ENCODE results near the gene HOOK2.

Gene HOOK2

DNA sequence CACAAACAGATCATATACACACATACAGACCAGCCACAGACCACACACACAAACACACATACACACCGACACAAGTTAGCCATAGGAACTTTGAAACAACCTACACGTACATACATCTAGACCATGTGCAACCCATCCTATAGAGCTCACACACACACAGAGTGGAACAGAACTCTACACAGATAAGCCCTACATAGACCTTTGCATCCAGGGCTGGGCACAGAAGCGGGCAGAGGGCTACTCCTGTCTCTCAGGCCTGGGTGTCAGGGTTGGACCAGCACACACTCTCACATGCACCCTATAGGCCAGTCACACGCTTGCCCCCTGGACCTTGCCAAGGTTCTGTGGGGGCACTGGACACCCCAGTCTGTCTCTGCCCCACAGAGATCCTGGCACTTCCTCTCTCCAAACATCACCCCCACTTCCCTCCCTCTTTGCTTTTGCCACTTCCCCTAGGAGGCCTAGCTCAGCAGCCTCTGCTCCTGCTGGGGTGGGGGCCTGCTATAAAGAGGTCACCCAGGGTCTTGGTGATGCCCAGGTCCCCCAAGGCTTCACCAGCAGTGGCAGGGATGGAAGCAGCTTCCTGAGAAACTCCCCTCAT is 10.2 kb upstream of the HOOK2 start:
- TF ChIP-seq, protein P1, sequence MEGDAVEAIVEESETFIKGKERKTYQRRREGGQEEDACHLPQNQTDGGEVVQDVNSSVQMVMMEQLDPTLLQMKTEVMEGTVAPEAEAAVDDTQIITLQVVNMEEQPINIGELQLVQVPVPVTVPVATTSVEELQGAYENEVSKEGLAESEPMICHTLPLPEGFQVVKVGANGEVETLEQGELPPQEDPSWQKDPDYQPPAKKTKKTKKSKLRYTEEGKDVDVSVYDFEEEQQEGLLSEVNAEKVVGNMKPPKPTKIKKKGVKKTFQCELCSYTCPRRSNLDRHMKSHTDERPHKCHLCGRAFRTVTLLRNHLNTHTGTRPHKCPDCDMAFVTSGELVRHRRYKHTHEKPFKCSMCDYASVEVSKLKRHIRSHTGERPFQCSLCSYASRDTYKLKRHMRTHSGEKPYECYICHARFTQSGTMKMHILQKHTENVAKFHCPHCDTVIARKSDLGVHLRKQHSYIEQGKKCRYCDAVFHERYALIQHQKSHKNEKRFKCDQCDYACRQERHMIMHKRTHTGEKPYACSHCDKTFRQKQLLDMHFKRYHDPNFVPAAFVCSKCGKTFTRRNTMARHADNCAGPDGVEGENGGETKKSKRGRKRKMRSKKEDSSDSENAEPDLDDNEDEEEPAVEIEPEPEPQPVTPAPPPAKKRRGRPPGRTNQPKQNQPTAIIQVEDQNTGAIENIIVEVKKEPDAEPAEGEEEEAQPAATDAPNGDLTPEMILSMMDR (IDR thresholded peaks at IDR 0.05): no peak

DNA sequence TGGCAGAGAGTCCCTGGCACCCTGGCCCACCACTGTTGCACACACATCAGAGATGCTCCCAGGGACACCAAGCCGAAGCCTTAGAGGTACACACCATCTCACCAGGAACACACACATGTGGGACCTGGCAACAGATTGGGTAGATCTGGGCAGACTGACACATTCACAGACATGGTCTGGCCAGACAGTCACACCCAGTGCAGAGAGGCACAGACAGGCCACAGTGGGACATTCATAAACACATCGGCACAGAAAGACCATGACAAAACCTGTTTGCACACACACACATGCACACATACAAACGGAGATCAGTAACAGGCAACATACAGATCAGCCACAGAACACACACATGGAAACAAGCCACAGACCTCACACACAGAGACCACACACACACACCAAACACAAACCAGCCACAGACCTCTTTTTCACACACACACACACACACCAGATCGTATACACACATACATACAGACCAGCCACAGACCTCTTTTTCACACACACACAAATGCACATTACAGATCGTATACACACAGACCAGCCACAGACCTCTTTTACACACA is 9.6 kb upstream of the HOOK2 start:
- TF ChIP-seq, protein P1 (IDR thresholded peaks at IDR 0.05): no peak

DNA sequence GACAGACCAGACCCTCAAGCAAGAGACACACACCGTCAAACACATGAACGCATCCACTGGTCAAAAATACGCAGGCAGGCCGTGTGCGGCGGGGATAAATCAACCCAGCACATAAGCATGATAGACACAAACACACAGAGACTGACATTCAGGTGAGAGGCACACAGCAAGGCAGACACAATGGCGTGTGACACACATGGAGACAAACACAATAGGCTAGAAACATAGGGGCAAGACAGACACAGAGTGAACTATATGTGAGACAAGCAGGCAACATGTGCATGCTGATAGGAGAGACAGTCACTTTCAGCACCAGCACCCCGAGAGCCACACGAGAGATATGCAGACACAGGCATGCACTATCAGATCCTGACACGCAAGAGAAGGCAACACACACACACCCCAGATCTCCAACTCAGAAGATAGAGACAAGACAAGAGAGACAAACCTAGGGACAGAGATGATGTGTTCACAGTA is 9.1 kb upstream of the HOOK2 start:
- TF ChIP-seq, protein P1 (IDR thresholded peaks at IDR 0.05): no peak

DNA sequence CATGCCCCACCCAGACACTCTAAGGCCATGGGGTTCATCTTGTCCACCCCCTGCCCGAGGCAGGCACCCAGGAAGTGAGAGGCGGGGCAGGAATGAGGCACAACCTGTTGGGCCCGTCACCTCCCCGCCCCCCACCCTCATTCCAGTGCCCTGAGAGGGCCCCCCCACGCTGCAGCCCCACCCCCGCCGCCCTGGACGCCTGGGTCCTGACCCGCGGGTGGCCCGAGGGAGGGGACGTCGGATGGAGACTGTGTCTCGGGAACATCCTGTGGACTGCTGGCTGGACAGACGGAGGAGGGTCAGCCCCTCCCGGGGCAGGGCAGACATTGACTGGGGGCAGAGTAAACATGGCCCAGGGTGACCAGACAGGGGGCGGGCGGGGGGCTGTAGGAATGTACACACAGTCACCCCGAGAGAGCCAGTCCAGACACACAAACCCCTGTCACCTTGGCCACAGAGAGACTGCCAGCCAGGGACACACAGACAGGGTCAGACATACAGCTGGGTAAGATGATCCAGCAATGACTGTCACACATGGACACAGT is 8.6 kb upstream of the HOOK2 start:
- TF ChIP-seq, protein P1 (IDR thresholded peaks at IDR 0.05): no peak

DNA sequence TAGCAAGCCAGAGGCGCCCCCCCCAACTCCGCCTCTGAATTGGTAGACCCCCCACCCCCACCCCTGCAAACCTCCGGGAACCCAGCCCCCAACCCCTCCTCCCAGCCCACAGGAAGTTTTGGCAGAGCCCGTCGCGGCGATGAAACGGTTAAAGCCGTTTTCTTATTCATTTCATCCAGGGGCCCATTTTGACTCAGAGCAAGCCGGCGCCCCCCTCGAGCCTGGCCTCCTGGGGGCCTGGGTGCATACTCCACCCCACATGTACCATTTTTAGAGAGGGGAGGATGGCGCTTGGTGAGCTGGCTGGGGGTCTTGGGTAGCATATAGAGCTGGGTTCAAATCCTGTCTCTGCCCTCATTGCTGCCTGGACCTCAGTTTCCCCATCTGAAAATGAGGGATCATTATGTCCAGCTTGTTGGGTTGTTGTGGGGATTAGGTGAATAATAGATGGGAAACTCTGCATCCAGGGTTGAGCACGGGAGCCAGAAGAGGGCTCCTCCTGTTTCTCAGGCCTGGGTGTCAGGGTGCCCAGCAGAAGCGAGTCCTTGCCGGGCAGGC is 8.0 kb upstream of the HOOK2 start:
- TF ChIP-seq, protein P1 (IDR thresholded peaks at IDR 0.05): no peak

DNA sequence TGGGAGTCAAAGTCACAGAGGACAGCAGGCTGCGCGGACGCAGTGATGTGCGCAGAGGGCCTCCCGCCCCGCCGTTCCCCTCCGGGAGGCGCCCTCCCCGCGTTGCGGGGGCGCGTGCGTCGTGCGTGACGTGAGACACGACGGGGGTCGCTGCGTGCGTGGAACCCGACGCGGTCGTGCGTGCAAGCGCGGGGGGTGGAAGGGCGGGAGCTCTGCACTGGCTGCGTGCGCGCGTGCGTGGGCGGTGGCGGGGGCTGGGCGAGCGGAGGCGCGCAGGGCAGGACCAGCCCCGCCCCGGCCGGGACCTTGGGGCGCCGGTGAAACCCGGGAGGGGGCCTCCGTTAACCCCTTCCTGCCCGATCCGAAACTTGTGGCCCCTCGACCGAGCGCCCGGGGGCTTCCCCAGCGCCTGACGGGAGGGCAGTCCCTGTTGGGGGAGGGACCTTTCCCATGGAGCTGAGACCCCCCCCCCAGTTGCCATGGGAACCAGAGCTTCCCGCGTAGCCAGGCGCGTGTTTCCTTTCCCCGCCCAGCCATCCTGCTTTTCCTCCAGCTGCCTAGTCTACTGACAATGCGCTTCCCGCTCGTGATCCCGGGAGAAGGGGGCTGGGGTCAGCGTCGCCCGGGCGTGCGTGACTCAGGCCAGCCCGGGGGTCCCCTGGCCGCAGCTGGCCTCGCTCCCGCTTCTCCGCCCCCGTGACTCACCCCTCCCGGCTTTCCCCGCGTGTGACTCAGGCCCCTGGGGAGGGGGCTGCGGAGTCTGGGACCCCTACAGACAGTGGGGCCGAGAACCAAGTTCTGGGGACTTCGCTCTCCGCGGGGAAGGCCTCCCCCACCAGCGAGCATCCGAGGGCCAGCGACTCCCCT is 7.3 kb upstream of the HOOK2 start:
- TF ChIP-seq, protein P1 (IDR thresholded peaks at IDR 0.05): no peak

DNA sequence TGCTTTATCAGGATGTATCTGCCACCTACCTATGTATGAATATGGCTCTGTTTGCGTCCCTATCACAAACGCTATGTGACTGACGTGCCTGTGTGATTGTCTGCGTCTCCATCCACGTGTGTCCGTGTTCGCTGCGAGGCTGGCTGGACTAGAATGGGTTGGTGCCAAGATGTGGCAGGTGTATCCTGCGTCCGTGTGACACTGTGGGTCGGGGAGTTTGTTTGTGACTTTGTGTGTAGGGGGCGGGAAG is 6.7 kb upstream of the HOOK2 start:
- TF ChIP-seq, protein P1 (IDR thresholded peaks at IDR 0.05): no peak
